ENCODE data around the gene PPT2.

Gene PPT2

DNA sequence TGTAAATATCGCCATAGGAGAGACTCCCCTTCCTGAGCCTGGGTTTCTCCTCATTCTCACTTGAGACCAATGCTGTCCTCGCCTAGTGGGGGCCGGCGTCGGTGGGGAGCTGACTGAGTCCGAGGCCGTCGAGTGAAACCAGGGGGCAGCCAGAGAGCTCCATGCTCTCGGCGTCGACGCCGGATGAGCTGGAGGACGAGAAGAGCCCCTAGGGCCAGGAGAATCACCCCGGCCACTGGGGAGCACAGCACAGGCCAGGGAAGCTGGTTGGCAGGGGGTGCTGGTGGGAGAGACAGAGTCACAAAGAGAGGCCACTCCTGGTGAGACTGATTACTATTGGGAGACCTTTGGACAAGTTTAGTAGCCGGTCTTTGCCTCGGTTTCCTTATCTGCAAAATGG is 44.9 kb downstream of the PPT2 start:
- Histone ChIP-seq H3K27ac (replicated peaks) (no peak overlapping the region), H3K27me3 (ENCODE audit: insufficient read depth, poor library complexity, severe bottlenecking) (no peaks in the 10 kb centered on the region), H3K4me3 (replicated peaks; ENCODE audit: insufficient read depth, low read length) (no peak overlapping the region)
- no peak for TF ChIP-seq CTCF (IDR thresholded peaks at IDR 0.05; ENCODE audit: insufficient read depth, low read length)
- TF ChIP-seq POLR2AphosphoS5 (IDR thresholded peaks at IDR 0.05; ENCODE audit: low read depth): no peak
- TF ChIP-seq GABPA (IDR thresholded peaks at IDR 0.05; ENCODE audit: low read depth): no peak
- TF ChIP-seq, protein P1, sequence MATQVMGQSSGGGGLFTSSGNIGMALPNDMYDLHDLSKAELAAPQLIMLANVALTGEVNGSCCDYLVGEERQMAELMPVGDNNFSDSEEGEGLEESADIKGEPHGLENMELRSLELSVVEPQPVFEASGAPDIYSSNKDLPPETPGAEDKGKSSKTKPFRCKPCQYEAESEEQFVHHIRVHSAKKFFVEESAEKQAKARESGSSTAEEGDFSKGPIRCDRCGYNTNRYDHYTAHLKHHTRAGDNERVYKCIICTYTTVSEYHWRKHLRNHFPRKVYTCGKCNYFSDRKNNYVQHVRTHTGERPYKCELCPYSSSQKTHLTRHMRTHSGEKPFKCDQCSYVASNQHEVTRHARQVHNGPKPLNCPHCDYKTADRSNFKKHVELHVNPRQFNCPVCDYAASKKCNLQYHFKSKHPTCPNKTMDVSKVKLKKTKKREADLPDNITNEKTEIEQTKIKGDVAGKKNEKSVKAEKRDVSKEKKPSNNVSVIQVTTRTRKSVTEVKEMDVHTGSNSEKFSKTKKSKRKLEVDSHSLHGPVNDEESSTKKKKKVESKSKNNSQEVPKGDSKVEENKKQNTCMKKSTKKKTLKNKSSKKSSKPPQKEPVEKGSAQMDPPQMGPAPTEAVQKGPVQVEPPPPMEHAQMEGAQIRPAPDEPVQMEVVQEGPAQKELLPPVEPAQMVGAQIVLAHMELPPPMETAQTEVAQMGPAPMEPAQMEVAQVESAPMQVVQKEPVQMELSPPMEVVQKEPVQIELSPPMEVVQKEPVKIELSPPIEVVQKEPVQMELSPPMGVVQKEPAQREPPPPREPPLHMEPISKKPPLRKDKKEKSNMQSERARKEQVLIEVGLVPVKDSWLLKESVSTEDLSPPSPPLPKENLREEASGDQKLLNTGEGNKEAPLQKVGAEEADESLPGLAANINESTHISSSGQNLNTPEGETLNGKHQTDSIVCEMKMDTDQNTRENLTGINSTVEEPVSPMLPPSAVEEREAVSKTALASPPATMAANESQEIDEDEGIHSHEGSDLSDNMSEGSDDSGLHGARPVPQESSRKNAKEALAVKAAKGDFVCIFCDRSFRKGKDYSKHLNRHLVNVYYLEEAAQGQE (IDR thresholded peaks at IDR 0.05; ENCODE audit: insufficient replicate concordance, low read depth): no peak
- TF ChIP-seq SPI1 (IDR thresholded peaks at IDR 0.05; ENCODE audit: borderline replicate concordance, low read depth): no peak
- no peak for DNase-seq (ENCODE audit: low read depth in 1 of 2, low spot score in 1 of 2)

DNA sequence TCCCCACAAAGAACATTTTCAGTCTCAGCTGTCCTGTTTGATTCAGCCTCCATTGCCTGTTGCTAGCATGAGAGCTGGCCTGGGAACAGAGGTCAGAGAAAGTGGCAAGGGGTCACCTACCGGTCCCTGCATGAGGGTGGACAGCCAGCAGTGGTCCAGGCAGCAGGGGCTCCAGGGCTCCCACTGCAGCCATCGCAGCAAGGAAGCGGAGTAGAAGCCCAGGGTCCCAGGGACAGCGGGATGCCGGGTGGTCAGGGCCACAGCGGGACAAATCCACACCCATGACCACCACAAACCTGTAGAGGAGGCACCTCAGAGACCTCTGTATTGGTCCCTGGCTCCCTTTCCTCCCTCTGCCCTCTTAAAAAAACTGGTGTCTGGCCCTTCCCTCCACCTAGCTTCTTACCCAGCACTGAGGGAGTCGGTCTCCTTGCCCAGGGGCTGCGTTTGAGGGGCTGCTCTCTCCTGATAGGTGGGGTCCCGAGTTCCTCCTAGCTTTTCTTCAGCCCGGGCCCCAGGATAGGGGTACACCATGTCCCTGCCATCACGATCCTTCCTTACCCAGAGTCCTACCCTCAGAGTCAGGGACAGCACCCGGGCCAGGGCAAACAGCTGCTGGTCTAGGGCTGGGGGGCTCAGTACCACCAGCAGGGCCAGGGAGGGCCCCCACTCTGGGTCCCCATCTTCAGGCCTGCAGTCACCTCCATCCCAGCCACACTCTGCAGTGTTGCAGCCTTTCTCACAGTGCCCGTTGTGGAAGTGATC is 47.0 kb downstream of the PPT2 start:
- Histone ChIP-seq H3K27me3 (ENCODE audit: insufficient read depth, poor library complexity, severe bottlenecking) (no peaks in the 10 kb centered on the region), H3K4me3 (replicated peaks; ENCODE audit: insufficient read depth, low read length) (no peak overlapping the region), H3K27ac (replicated peaks) (no peak overlapping the region)
- DNase-seq (ENCODE audit: low read depth in 1 of 2, low spot score in 1 of 2): no peak
- TF ChIP-seq, protein P1 (IDR thresholded peaks at IDR 0.05; ENCODE audit: insufficient replicate concordance, low read depth): no peak
- TF ChIP-seq POLR2AphosphoS5 (IDR thresholded peaks at IDR 0.05; ENCODE audit: low read depth): no peak
- no peak for TF ChIP-seq GABPA (IDR thresholded peaks at IDR 0.05; ENCODE audit: low read depth)
- no peak for TF ChIP-seq SPI1 (IDR thresholded peaks at IDR 0.05; ENCODE audit: borderline replicate concordance, low read depth)
- TF ChIP-seq CTCF (IDR thresholded peaks at IDR 0.05; ENCODE audit: insufficient read depth, low read length): no peak

DNA sequence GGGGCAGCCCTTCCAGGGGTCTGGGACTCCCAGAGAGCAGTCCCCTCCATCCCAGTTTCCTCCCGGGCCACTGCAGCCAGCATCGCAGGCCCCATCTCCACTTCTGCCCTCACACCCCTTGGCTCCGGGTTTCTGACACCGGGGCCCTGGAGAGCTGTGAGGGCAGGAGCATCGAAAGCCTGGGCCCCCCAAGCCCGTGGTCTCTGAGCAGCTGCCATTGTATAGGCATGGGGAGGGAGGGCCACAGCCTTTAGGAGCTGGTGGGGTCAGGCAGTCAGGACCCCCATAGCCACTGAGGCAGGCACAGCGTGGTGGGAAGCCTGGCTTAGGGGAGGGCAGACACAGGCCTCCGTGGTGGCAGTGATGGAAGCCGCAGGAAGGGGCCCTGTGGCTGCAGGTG is 48.2 kb downstream of the PPT2 start:
- no peak overlapping the region for H3K27ac ChIP-seq (replicated peaks)
- DNase-seq (ENCODE audit: low read depth in 1 of 2, low spot score in 1 of 2): no peak
- no peaks in the 10 kb centered on the region for H3K27me3 ChIP-seq (ENCODE audit: insufficient read depth, poor library complexity, severe bottlenecking)
- no peak overlapping the region for H3K4me3 ChIP-seq (replicated peaks; ENCODE audit: insufficient read depth, low read length)
- TF ChIP-seq POLR2AphosphoS5 (IDR thresholded peaks at IDR 0.05; ENCODE audit: low read depth) (no peak), CTCF (IDR thresholded peaks at IDR 0.05; ENCODE audit: insufficient read depth, low read length) (no peak), GABPA (IDR thresholded peaks at IDR 0.05; ENCODE audit: low read depth) (no peak)
- TF ChIP-seq, protein P1 (IDR thresholded peaks at IDR 0.05; ENCODE audit: insufficient replicate concordance, low read depth): no peak
